Measurements from ENCODE around the gene NEU1.

The NEU1 gene

DNA sequence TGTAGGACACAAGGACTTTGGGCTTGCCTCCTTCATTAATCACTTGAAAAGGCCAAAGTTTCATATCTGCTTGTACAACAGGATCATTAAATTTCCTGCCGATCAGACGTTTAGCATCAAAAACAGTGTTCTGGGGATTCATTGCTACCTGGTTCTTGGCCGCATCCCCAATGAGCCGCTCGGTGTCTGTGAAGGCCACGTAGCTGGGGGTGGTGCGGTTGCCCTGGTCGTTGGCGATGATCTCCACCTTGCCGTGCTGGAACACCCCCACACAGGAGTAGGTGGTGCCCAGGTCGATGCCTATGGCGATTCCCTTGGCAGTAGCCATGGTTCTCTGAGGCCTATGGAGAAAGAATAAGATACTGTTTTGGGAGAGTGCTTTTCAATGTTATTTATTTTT is 51.0 kb downstream of the NEU1 start:
- TF ChIP-seq, protein P1, sequence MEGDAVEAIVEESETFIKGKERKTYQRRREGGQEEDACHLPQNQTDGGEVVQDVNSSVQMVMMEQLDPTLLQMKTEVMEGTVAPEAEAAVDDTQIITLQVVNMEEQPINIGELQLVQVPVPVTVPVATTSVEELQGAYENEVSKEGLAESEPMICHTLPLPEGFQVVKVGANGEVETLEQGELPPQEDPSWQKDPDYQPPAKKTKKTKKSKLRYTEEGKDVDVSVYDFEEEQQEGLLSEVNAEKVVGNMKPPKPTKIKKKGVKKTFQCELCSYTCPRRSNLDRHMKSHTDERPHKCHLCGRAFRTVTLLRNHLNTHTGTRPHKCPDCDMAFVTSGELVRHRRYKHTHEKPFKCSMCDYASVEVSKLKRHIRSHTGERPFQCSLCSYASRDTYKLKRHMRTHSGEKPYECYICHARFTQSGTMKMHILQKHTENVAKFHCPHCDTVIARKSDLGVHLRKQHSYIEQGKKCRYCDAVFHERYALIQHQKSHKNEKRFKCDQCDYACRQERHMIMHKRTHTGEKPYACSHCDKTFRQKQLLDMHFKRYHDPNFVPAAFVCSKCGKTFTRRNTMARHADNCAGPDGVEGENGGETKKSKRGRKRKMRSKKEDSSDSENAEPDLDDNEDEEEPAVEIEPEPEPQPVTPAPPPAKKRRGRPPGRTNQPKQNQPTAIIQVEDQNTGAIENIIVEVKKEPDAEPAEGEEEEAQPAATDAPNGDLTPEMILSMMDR (IDR thresholded peaks at IDR 0.05) = no peak
